Measurements from ENCODE around the gene DCTN2. TPM values are rescaled to one million over a fixed set of nuclear protein-coding genes. Genes with fewer than 3 reads are reported as not detected.
A peak's percentile ranks its signal among the peaks of the same experiment; 100 is the strongest.

DCTN2 gene
- polyA plus RNA-seq, 6 donors from 2014 or later, result 65.6 to 87.3 (median 71.2) TPM

- peak; percentile 78 for DNase-seq
- H3K36me3 Mint-ChIP-seq, result no peaks in the 10 kb centered on the region
These were observed 36.2 kb upstream of the DCTN2 start for GRCh38 chr12:57583008-57583831.

DNA sequence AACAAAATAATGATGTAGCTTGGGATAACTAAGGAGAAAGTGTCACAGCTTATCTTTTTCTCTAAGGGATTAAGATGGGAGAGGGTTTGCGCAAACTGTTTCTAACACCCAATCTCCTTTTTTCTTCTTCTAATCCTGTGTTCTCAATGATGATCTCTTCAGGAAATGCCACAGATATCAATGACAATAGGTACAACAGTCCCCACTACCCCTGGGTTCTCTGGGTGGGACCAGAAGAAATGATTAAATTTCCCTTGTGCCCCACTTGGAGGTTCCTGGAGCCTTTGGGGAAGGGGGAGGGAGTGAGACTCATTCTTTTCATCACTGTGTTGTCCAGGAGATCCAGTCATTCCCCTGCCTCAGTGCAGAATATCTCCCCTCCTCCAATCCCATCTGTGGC is 35.4 kb upstream of the DCTN2 start:
- Mint-ChIP-seq H3K27me3 (peaks cover 20 to 42% (median 28%) of the 10 kb centered on the region in 3 donors), H3K4me1 (peaks cover 4 to 6% (median 5%) of the 10 kb centered on the region in 3 donors), H3K36me3 (no peaks in the 10 kb centered on the region), H3K9me3 (no peaks in the 10 kb centered on the region), H3K27ac (no peak overlapping the region), H3K4me3 (no peak overlapping the region)
- no peak for DNase-seq
- ATAC-seq (ENCODE audit: low read depth in 2 of 2), result no peak

More at GRCh38 chr12:57583008-57583831, 36.2 kb upstream of the DCTN2 start:
- Mint-ChIP-seq H3K27ac (peak overlapping the region in 2 of 6 donors; percentile 22 to 35), H3K27me3 (peaks cover 20 to 41% (median 28%) of the 10 kb centered on the region in 3 donors), H3K4me1 (peaks cover 4 to 6% (median 5%) of the 10 kb centered on the region in 3 donors), H3K4me3 (peak overlapping the region in 2 of 8 donors; percentile 45 to 57), H3K9me3 (no peaks in the 10 kb centered on the region)
- ATAC-seq (ENCODE audit: low read depth in 2 of 2), result peak; percentile 99 to 100

DNA sequence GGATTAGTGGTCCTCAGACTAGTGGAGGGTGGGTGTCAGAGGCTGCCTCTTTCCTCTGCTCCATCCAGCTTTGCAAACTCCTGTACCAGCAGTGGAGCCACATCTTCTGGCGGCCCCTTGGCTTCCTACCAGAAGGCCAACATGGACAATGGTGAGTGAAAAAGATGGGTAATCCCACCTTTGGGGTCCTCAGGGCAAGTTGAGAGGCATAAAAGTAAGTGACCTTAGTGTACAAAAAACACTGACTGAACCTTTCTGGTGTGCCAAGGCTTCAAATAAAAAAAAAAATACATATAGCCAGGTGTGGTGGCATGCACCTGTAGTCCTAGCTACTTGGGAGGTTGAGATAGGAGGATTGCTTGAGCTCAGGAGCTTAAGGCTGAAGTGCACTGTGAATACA is 34.8 kb upstream of the DCTN2 start:
- no peak for DNase-seq
- H3K27ac Mint-ChIP-seq, result peak overlapping the region in 1 of 6 donors; percentile 63
- H3K9me3 Mint-ChIP-seq, result no peaks in the 10 kb centered on the region
- H3K4me1 Mint-ChIP-seq, result peaks cover 4 to 6% (median 5%) of the 10 kb centered on the region in 3 donors
- H3K36me3 Mint-ChIP-seq, result no peaks in the 10 kb centered on the region
- peaks cover 22 to 44% (median 28%) of the 10 kb centered on the region in 3 donors for H3K27me3 Mint-ChIP-seq
- ATAC-seq (ENCODE audit: low read depth in 2 of 2), result no peak
- no peak overlapping the region for H3K4me3 Mint-ChIP-seq

DNA sequence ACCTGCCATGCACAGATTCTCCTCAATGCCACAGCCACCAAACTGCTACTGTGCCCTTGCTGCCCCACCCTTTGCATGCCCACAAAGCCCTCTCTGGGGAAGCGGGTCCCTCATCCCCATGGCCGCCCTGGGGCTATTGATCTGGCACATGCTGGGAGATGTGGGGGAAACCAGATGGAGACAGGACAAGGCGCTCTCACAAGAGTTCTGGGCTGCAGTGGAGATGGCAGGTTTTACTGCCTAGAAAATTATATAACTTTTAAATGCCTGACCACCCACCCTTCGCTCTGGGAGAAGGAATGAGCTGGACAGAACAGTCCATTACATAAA is 33.4 kb upstream of the DCTN2 start:
- H3K27ac Mint-ChIP-seq, result no peak overlapping the region
- H3K27me3 Mint-ChIP-seq, result peaks cover 33 to 58% (median 33%) of the 10 kb centered on the region in 3 donors
- H3K9me3 Mint-ChIP-seq, result no peaks in the 10 kb centered on the region
- no peak for ATAC-seq (ENCODE audit: low read depth in 2 of 2)
- H3K36me3 Mint-ChIP-seq, result no peaks in the 10 kb centered on the region
- H3K4me1 Mint-ChIP-seq, result peaks cover 4 to 6% (median 5%) of the 10 kb centered on the region in 3 donors
- DNase-seq, result no peak
- H3K4me3 Mint-ChIP-seq, result no peak overlapping the region

DNA sequence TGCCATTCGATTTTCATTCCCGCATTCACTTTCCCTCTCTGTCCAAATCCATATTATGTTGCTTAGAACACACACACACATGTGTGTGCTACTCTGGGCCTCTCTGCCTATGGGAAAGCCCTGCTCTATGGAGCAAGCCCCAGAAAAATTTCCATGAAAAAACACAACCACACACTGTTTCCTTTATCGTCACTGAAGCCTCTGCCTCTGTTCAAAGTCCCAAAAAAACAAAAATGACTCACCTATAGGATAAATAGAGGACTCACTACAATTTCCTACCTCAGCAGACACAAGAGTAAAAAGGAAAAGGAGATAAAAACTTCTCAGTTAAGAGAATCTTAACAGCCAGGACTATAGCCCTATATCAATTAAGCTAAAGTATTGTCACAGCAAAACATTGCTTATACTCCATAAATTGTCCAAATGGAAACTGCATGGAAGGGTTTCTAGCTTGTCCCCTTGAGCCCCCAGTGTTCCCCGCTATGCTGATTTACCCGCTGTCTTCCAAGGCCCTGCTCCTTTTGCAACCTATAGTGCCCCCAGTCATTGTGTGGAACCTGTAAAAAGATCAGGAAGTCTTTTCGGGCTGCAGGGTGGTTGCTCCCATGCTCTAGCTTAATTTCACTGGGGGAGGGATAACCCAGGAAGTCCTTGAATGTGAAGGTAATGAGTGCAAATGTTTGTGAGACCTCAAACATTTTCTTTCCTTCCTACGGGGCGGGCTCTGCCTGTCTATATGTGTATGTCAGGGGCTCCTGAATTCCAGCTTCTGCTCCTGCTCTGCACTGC is 32.9 kb upstream of the DCTN2 start:
- no peak for DNase-seq
- peak overlapping the region in 1 of 6 donors; percentile 51 for H3K27ac Mint-ChIP-seq
- H3K4me1 Mint-ChIP-seq, result peaks cover 4 to 6% (median 5%) of the 10 kb centered on the region in 3 donors

DNA sequence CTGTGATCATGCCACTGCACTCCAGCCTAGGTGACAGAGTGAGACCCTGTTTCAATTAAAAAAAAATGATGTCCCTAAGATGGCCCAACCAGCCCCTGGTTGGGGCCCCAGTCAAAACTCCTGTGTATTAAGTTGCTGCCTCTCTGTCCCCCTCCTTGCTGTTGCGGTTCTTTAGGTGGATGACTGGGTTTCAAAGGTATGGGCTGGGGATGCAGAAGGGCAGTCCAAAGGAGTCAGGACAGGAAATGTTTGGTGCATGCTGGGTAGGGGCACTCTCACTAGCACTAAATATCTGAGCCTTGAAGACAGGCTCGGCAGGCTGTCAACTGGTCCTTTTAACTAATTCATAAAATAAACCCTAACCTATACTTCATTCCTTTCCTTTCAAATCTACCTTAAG is 32.0 kb upstream of the DCTN2 start:
- Mint-ChIP-seq H3K4me1 (peaks cover 4 to 6% (median 5%) of the 10 kb centered on the region in 3 donors), H3K27ac (peak overlapping the region in 1 of 6 donors; percentile 45), H3K36me3 (no peaks in the 10 kb centered on the region), H3K4me3 (peak overlapping the region in 1 of 8 donors; percentile 72), H3K27me3 (peaks cover 29 to 61% (median 36%) of the 10 kb centered on the region in 3 donors), H3K9me3 (no peaks in the 10 kb centered on the region)
- ATAC-seq (ENCODE audit: low read depth in 2 of 2) (no peak), DNase-seq (no peak)

More for the DNA sequence above, 32.9 kb upstream of the DCTN2 start:
- Mint-ChIP-seq H3K4me3 (no peak overlapping the region), H3K9me3 (no peaks in the 10 kb centered on the region), H3K36me3 (no peaks in the 10 kb centered on the region), H3K27me3 (peaks cover 33 to 63% (median 36%) of the 10 kb centered on the region in 3 donors)
- no peak for ATAC-seq (ENCODE audit: low read depth in 2 of 2)

GRCh38 chr12:57577981-57578758 is 31.2 kb upstream of the DCTN2 start:
- peaks cover 27 to 57% (median 32%) of the 10 kb centered on the region in 3 donors for H3K27me3 Mint-ChIP-seq
- peaks cover 2% of the 10 kb centered on the region in 3 donors for H3K4me1 Mint-ChIP-seq
- no peak overlapping the region for H3K4me3 Mint-ChIP-seq
- no peak for DNase-seq
- no peaks in the 10 kb centered on the region for H3K36me3 Mint-ChIP-seq
- H3K9me3 Mint-ChIP-seq, result no peaks in the 10 kb centered on the region
- no peak for ATAC-seq (ENCODE audit: low read depth in 2 of 2)
- no peak overlapping the region for H3K27ac Mint-ChIP-seq

DNA sequence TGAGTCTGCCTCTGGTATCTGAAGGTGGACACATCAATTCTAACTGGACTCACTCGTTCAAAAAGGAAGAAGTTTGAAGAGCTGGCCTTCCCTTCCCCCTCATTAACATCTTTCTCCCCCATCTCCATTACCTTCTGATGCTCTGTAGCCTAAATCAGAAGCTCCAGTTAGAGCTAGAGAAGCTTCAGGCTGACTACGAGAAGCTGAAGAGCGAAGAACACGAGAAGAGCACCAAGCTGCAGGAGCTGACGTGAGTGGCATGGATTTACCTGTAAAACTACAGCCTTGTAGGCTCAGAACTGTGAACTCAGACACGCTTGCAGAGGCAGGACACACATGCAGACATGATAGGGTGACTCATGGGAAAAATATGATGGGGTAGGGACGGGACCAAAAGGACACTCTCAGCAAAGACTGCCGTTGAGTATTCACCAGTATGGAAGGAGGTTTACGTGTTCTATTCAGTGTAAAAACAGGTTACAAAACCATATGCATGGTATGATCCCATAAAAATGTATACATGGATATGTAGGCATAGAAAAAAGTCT is 29.7 kb upstream of the DCTN2 start:
- Mint-ChIP-seq H3K4me1 (no peaks in the 10 kb centered on the region), H3K9me3 (no peaks in the 10 kb centered on the region), H3K27me3 (peaks cover 20 to 65% (median 30%) of the 10 kb centered on the region in 3 donors), H3K36me3 (no peaks in the 10 kb centered on the region), H3K27ac (no peak overlapping the region), H3K4me3 (no peak overlapping the region)
- DNase-seq (no peak), ATAC-seq (ENCODE audit: low read depth in 2 of 2) (no peak)

- Mint-ChIP-seq H3K36me3 (no peaks in the 10 kb centered on the region), H3K27me3 (peaks cover 20 to 63% (median 30%) of the 10 kb centered on the region in 3 donors), H3K4me3 (no peak overlapping the region), H3K27ac (peak overlapping the region in 1 of 6 donors; percentile 85), H3K9me3 (no peaks in the 10 kb centered on the region), H3K4me1 (no peaks in the 10 kb centered on the region)
- DNase-seq (no peak), ATAC-seq (ENCODE audit: low read depth in 2 of 2) (no peak)
These were observed 29.0 kb upstream of the DCTN2 start for GRCh38 chr12:57575771-57576612.

GRCh38 chr12:57574795-57575194 is 27.8 kb upstream of the DCTN2 start:
- Mint-ChIP-seq H3K27ac (peak overlapping the region in 1 of 6 donors; percentile 49), H3K36me3 (no peaks in the 10 kb centered on the region), H3K4me3 (no peak overlapping the region), H3K4me1 (no peaks in the 10 kb centered on the region), H3K27me3 (peaks cover 19 to 52% (median 25%) of the 10 kb centered on the region in 3 donors), H3K9me3 (no peaks in the 10 kb centered on the region)
- DNase-seq, result no peak
- ATAC-seq (ENCODE audit: low read depth in 2 of 2), result no peak

DNA sequence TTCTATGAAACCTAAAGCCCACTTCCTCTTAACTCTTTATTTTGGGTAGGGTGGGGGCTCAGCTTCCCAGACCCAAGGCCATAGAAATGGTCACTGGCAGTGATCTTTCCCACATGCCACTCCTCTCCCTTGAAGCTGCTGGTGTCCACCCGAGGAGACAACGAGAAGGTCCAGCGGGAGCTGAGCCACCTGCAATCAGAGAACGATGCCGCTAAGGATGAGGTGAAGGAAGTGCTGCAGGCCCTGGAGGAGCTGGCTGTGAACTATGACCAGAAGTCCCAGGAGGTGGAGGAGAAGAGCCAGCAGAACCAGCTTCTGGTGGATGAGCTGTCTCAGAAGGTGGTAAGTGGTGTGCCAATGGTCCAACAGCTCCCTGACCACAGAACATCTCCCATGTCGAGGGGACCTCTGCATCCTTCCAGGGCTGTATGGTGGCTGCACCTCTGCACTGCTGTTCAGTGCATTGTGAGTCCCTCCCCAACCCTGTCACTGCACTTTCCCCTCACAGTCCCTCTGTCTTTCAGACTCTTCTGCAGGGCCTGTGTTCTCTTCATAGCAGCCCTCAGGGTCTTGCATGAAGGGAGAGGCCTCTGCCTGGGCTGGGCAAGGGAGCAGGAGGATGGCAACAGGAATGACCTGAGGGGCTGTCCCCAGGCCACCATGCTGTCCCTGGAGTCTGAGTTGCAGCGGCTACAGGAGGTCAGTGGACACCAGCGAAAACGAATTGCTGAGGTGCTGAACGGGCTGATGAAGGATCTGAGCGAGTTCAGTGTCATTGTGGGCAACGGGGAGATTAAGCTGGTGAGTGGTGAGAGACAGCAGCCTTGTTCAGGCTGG is 25.2 kb upstream of the DCTN2 start:
- Mint-ChIP-seq H3K27me3 (peaks cover 30 to 66% (median 48%) of the 10 kb centered on the region in 3 donors), H3K4me3 (no peak overlapping the region), H3K9me3 (no peaks in the 10 kb centered on the region), H3K36me3 (no peaks in the 10 kb centered on the region), H3K27ac (peak overlapping the region in 1 of 6 donors; percentile 72), H3K4me1 (no peaks in the 10 kb centered on the region)
- DNase-seq, result no peak
- no peak for ATAC-seq (ENCODE audit: low read depth in 2 of 2)

Measured in naive B cell (primary cell).